Measurements from ENCODE around the gene ENGASE. TPM values are rescaled to one million over a fixed set of nuclear protein-coding genes. Genes with fewer than 3 reads are reported as not detected.

The ENGASE gene
- total and polyA plus RNA-seq, 2 experiments from 2014 or later: 5.1 to 8.4 TPM

- H3K9ac ChIP-seq: no peak overlapping the region
- no peak overlapping the region for H2AFZ ChIP-seq
- no peak for DNase-seq
- H3K27me3 ChIP-seq (replicated peaks; ENCODE audit: insufficient read depth): peaks cover 18% of the 10 kb centered on the region
- H3K27ac ChIP-seq: no peak overlapping the region
- TF ChIP-seq EZH2phosphoT487 (IDR thresholded peaks at IDR 0.05; ENCODE audit: insufficient read depth, low read depth): no peak
- no peak for TF ChIP-seq EZH2 (IDR thresholded peaks at IDR 0.05; ENCODE audit: insufficient read depth, poor library complexity, severe bottlenecking)
- no peaks in the 10 kb centered on the region for H3K79me2 ChIP-seq (ENCODE audit: insufficient read depth)
- no peaks in the 10 kb centered on the region for H3K36me3 ChIP-seq (ENCODE audit: low read depth)
- H3K9me3 ChIP-seq (ENCODE audit: low read depth): no peaks in the 10 kb centered on the region
- no peak overlapping the region for H3K4me3 ChIP-seq
- H3K9me2 ChIP-seq (ENCODE audit: insufficient read depth): no peaks in the 10 kb centered on the region
- H3K4me1 ChIP-seq (ENCODE audit: insufficient read depth): no peaks in the 10 kb centered on the region
- in situ Hi-C loops (cut with MboI): no loop called here
- no peaks in the 10 kb centered on the region for H3F3A ChIP-seq (ENCODE audit: insufficient read depth)
- H3K4me2 ChIP-seq (ENCODE audit: unreplicated experiment): no peak overlapping the region
- WGBS, 2 experiments (ENCODE audit: low coverage in 1 of 2, low lambda C conversion rate in 2 of 2, missing lambda C conversion rate in 2 of 2): 77% methylated on average over 18 of the region's 18 CpGs
- no peaks in the 10 kb centered on the region for H4K20me1 ChIP-seq (ENCODE audit: insufficient read depth)
Measured at GRCh38 chr17:79100405-79100804, 25.8 kb downstream of the ENGASE start.

- TF ChIP-seq EZH2 (IDR thresholded peaks at IDR 0.05; ENCODE audit: insufficient read depth, poor library complexity, severe bottlenecking) (no peak), EZH2phosphoT487 (IDR thresholded peaks at IDR 0.05; ENCODE audit: insufficient read depth, low read depth) (no peak)
- WGBS, 2 experiments (ENCODE audit: low coverage in 1 of 2, low lambda C conversion rate in 2 of 2, missing lambda C conversion rate in 2 of 2): 49 to 51% methylated on average over 12 to 13 of the region's 13 CpGs
- Histone ChIP-seq H3K9me2 (ENCODE audit: insufficient read depth) (no peaks in the 10 kb centered on the region), H3K9me3 (ENCODE audit: low read depth) (no peaks in the 10 kb centered on the region), H3K9ac (no peak overlapping the region), H3K27ac (no peak overlapping the region), H3K79me2 (ENCODE audit: insufficient read depth) (no peaks in the 10 kb centered on the region), H3K36me3 (ENCODE audit: low read depth) (no peaks in the 10 kb centered on the region), H2AFZ (no peak overlapping the region), H3K27me3 (replicated peaks; ENCODE audit: insufficient read depth) (peaks cover 18% of the 10 kb centered on the region), H3K4me3 (no peak overlapping the region), H3K4me2 (ENCODE audit: unreplicated experiment) (no peak overlapping the region), H4K20me1 (ENCODE audit: insufficient read depth) (no peaks in the 10 kb centered on the region), H3F3A (ENCODE audit: insufficient read depth) (no peaks in the 10 kb centered on the region), H3K4me1 (ENCODE audit: insufficient read depth) (no peaks in the 10 kb centered on the region)
- in situ Hi-C loops (cut with MboI): no loop called here
- DNase-seq: no peak
Measured at GRCh38 chr17:79101111-79101673, 26.6 kb downstream of the ENGASE start.

- no peaks in the 10 kb centered on the region for H3K9me3 ChIP-seq (ENCODE audit: low read depth)
- H2AFZ ChIP-seq: no peak overlapping the region
- no peak for DNase-seq
- WGBS, 2 experiments (ENCODE audit: low coverage in 1 of 2, low lambda C conversion rate in 2 of 2, missing lambda C conversion rate in 2 of 2): 36 to 39% methylated on average over 7 of the region's 7 CpGs
- no peaks in the 10 kb centered on the region for H4K20me1 ChIP-seq (ENCODE audit: insufficient read depth)
- no peaks in the 10 kb centered on the region for H3K36me3 ChIP-seq (ENCODE audit: low read depth)
- no peak overlapping the region for H3K9ac ChIP-seq
- in situ Hi-C loops (cut with MboI): no loop called here
- TF ChIP-seq EZH2phosphoT487 (IDR thresholded peaks at IDR 0.05; ENCODE audit: insufficient read depth, low read depth) (no peak), EZH2 (IDR thresholded peaks at IDR 0.05; ENCODE audit: insufficient read depth, poor library complexity, severe bottlenecking) (no peak)
- H3F3A ChIP-seq (ENCODE audit: insufficient read depth): no peaks in the 10 kb centered on the region
- no peaks in the 10 kb centered on the region for H3K9me2 ChIP-seq (ENCODE audit: insufficient read depth)
- no peak overlapping the region for H3K4me3 ChIP-seq
- H3K4me1 ChIP-seq (ENCODE audit: insufficient read depth): no peaks in the 10 kb centered on the region
- no peaks in the 10 kb centered on the region for H3K79me2 ChIP-seq (ENCODE audit: insufficient read depth)
- peaks cover 10% of the 10 kb centered on the region for H3K27me3 ChIP-seq (replicated peaks; ENCODE audit: insufficient read depth)
- H3K4me2 ChIP-seq (ENCODE audit: unreplicated experiment): no peak overlapping the region
- no peak overlapping the region for H3K27ac ChIP-seq
Measured at GRCh38 chr17:79102214-79102613, 27.6 kb downstream of the ENGASE start.

GRCh38 chr17:79104898-79105600 lies 30.4 kb downstream of the ENGASE start:
- H3K79me2 ChIP-seq (ENCODE audit: insufficient read depth): no peaks in the 10 kb centered on the region
- H3K9me2 ChIP-seq (ENCODE audit: insufficient read depth): no peaks in the 10 kb centered on the region
- in situ Hi-C loops (cut with MboI): no loop called here
- H4K20me1 ChIP-seq (ENCODE audit: insufficient read depth): no peaks in the 10 kb centered on the region
- H3K4me2 ChIP-seq (ENCODE audit: unreplicated experiment): no peak overlapping the region
- H3K4me1 ChIP-seq (ENCODE audit: insufficient read depth): no peaks in the 10 kb centered on the region
- no peaks in the 10 kb centered on the region for H3K9me3 ChIP-seq (ENCODE audit: low read depth)
- H3K36me3 ChIP-seq (ENCODE audit: low read depth): no peaks in the 10 kb centered on the region
- H3K27me3 ChIP-seq (replicated peaks; ENCODE audit: insufficient read depth): peaks cover 3% of the 10 kb centered on the region
- no peak overlapping the region for H2AFZ ChIP-seq
- no peak overlapping the region for H3K4me3 ChIP-seq
- H3F3A ChIP-seq (ENCODE audit: insufficient read depth): no peaks in the 10 kb centered on the region
- H3K27ac ChIP-seq: no peak overlapping the region
- WGBS, 2 experiments (ENCODE audit: low coverage in 1 of 2, low lambda C conversion rate in 2 of 2, missing lambda C conversion rate in 2 of 2): 54 to 62% methylated on average over 11 to 12 of the region's 12 CpGs
- no peak overlapping the region for H3K9ac ChIP-seq
- TF ChIP-seq EZH2 (IDR thresholded peaks at IDR 0.05; ENCODE audit: insufficient read depth, poor library complexity, severe bottlenecking) (no peak), EZH2phosphoT487 (IDR thresholded peaks at IDR 0.05; ENCODE audit: insufficient read depth, low read depth) (no peak)
- DNase-seq: no peak
